ENCODE measurements around the gene PLGRKT.

DNA sequence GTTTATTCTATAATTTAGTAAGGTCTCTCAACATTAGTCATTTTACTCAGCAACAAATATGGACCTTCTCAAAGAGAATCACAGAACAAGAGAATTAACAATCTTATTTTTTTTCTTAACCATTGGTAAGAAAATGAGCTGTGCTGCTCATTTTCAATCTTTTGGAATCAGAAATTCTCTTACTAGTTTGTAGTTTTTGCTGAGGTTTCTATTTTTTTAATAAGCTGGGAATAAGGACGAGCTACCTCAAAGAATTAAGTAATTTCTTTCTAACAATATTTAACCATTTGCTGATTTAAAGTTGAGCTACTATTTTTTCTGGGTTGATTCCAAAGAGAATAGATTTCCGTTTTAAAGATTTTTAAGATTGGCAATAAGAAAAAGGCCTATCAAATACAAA is 44.2 kb downstream of the PLGRKT start:
- TF ChIP-seq CTCF (IDR thresholded peaks at IDR 0.05) (no peak), POLR2A (IDR thresholded peaks at IDR 0.05) (no peak)
